HEK293 (cell line): Measurements from ENCODE around the gene TFPI.

ENCODE experiments used
- CTCF ChIA-PET: fragments of 350-600 bp; formaldehyde crosslinking; extraction: SDS; loops from one replicate; lab custom pipeline; 2021; ENCODE audit warnings: antibody characterized with exemption; lab: Yijun Ruan, JAX
- POLR2A ChIA-PET: fragments of 300-600 bp; formaldehyde crosslinking; extraction: SDS; loops from one replicate; lab custom pipeline; 2020; ENCODE audit warnings: antibody characterized with exemption, inconsistent platforms; lab: Yijun Ruan, JAX
- H3K27ac ChIP-seq: fragments of 200-500 bp; sonication (Bioruptor generic); 2 replicates; pipeline ENCODE4 v1.5.1; 2014; ENCODE audit warnings: low read depth, low read length, control low read depth, inconsistent platforms; ENCODE audit errors: extremely low read depth
- H3K36me3 ChIP-seq, 2 experiments: fragments of 200-500 bp in 1 of 2; sonication (Bioruptor generic) in 1 of 2; 1 replicate in 1 of 2; 2 replicates in 1 of 2; pipeline ENCODE4 v1.5.1; 2014 to 2017; ENCODE audit warnings: inconsistent platforms in 2 of 2, low read length in 2 of 2; ENCODE audit not compliant: control insufficient read depth in 2 of 2, insufficient read depth in 1 of 2
- H3K4me1 ChIP-seq: fragments of 200-500 bp; sonication (Bioruptor generic); 2 replicates; pipeline ENCODE4 v1.5.1; 2014; ENCODE audit warnings: mild to moderate bottlenecking, low read length, inconsistent platforms; ENCODE audit not compliant: control insufficient read depth, insufficient read depth
- H3K4me3 ChIP-seq: 2 replicates; pipeline ENCODE4 v1.5.1; 2011; ENCODE audit warnings: low read depth, mild to moderate bottlenecking, control low read depth, low read length, moderate library complexity
- H3K9me3 ChIP-seq: fragments of 200-500 bp; sonication (Bioruptor generic); 2 replicates; pipeline ENCODE4 v1.5.1; 2014; ENCODE audit warnings: low read depth, low read length, inconsistent platforms; ENCODE audit not compliant: control insufficient read depth, insufficient read depth
- HOXA7 ChIP-seq: sonication (generic); formaldehyde crosslinking; IDR thresholded peaks from 2 replicates; pipeline ENCODE4 v1.8.1; 2022; ENCODE audit warnings: missing genetic modification reagents, borderline replicate concordance
- KLF8 ChIP-seq: fragments of 450-650 bp; formaldehyde crosslinking; IDR thresholded peaks from 2 replicates; pipeline ENCODE4 v1.5.1; 2016; ENCODE audit warnings: missing biosample characterization, missing genetic modification characterization
- PRDM1 ChIP-seq: fragments of 450-650 bp; formaldehyde crosslinking; IDR thresholded peaks from 2 replicates; pipeline ENCODE4; 2016; ENCODE audit warnings: missing biosample characterization, missing genetic modification characterization
- TRIM28 ChIP-seq: IDR thresholded peaks from 2 replicates; pipeline ENCODE4 v1.6.1; 2011; ENCODE audit warnings: low read length, control low read depth, borderline replicate concordance
- ZBTB26 ChIP-seq: fragments of 450-650 bp; formaldehyde crosslinking; optimal IDR thresholded peaks from 2 replicates; pipeline ENCODE3; 2016; ENCODE audit warnings: missing biosample characterization, mild to moderate bottlenecking, missing genetic modification characterization
- ZFHX2 ChIP-seq: fragments of 450-650 bp; formaldehyde crosslinking; conservative IDR thresholded peaks from 2 replicates; pipeline ENCODE4 v1.5.1; 2016; ENCODE audit warnings: missing biosample characterization, missing genetic modification characterization
- ZNF223 ChIP-seq: fragments of 450-650 bp; formaldehyde crosslinking; IDR thresholded peaks from 2 replicates; pipeline ENCODE4 v1.5.1; 2016; ENCODE audit warnings: missing biosample characterization, missing genetic modification characterization
- ZNF266 ChIP-seq: fragments of 450-650 bp; formaldehyde crosslinking; IDR thresholded peaks from 2 replicates; pipeline ENCODE4 v1.5.1; 2016; ENCODE audit warnings: missing biosample characterization, missing genetic modification characterization, low read depth
- ZNF274 ChIP-seq, 2 experiments: fragments of 200-500 bp in 1 of 2; fragments of 450-650 bp in 1 of 2; sonication (Bioruptor generic) in 1 of 2; formaldehyde crosslinking in 1 of 2; IDR thresholded peaks; 2 replicates each; pipeline versions ENCODE4 v1.5.1 to v1.6.1; 2014 to 2016; ENCODE audit warnings: borderline replicate concordance in 1 of 2, inconsistent platforms in 1 of 2, low read length in 1 of 2, missing biosample characterization in 1 of 2, missing genetic modification characterization in 1 of 2
- ZNF362 ChIP-seq: fragments of 450-650 bp; formaldehyde crosslinking; IDR thresholded peaks from 2 replicates; pipeline ENCODE4 v1.5.1; 2016; ENCODE audit warnings: missing biosample characterization, missing genetic modification characterization
- ZNF585B ChIP-seq: fragments of 450-650 bp; formaldehyde crosslinking; IDR thresholded peaks from 2 replicates; pipeline ENCODE4 v1.5.1; 2016; ENCODE audit warnings: missing biosample characterization, missing genetic modification characterization
- ZNF610 ChIP-seq: fragments of 450-650 bp; formaldehyde crosslinking; IDR thresholded peaks from 2 replicates; pipeline ENCODE4 v1.5.1; 2016; ENCODE audit warnings: missing biosample characterization, missing genetic modification characterization, borderline replicate concordance
- ZNF670 ChIP-seq: fragments of 450-650 bp; formaldehyde crosslinking; IDR thresholded peaks from 2 replicates; pipeline ENCODE4 v1.5.1; 2016; ENCODE audit warnings: missing biosample characterization, missing genetic modification characterization, low read depth
- ZNF707 ChIP-seq: fragments of 450-650 bp; formaldehyde crosslinking; IDR thresholded peaks from 2 replicates; pipeline ENCODE4 v1.5.1; 2016; ENCODE audit warnings: missing biosample characterization, missing genetic modification characterization
- ZSCAN30 ChIP-seq: fragments of 450-650 bp; IDR thresholded peaks from 2 replicates; pipeline ENCODE4 v1.5.1; 2018; ENCODE audit warnings: missing biosample characterization, mild to moderate bottlenecking, missing genetic modification characterization, moderate library complexity
- TF ChIP-seq, protein P1 (sequence below): fragments of 450-650 bp; formaldehyde crosslinking; IDR thresholded peaks from 2 replicates; pipeline ENCODE4 v1.5.1; 2017; ENCODE audit warnings: missing biosample characterization, missing genetic modification characterization
- TF ChIP-seq, protein P2 (sequence below): fragments of 450-650 bp; formaldehyde crosslinking; conservative IDR thresholded peaks from 2 replicates; pipeline ENCODE4 v1.5.1; 2016; ENCODE audit warnings: low read depth, missing biosample characterization, missing genetic modification characterization

The TFPI gene

DNA sequence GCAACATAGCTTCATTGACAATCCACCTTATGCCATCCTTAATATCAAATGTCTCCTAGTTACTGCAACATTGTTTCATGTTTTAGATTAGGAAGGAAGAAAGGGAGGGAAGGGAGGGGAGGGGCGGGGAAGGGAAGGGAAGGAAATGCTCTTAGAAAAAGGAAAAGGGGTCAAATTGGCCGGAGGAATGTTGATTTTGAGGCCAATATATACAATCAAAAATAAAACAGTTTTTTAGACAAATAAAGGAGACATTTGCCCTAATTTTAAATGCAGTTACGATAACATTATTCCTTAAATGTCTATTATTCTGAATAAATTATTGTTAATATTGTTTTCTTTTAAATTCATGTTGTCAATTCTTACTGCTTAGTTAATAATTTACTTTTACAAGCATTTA, 72.7 kb downstream of the TFPI start:
- H3K4me1 ChIP-seq, result no peaks in the 10 kb centered on the region
- H3K4me3 ChIP-seq, result no peak overlapping the region
- CTCF ChIA-PET, result interaction anchor here (0.9 kb wide), 1 partner anchor 100 kb away, joined by 3 read pairs; no protein-coding TSS in a partner anchor
- TF ChIP-seq PRDM1 (tag by site-specific recombination) (no peak), ZNF223 (tag by site-specific recombination) (no peak), ZSCAN30 (tag by site-specific recombination) (no peak), ZNF670 (tag by site-specific recombination) (no peak), KLF8 (tag by site-specific recombination) (no peak), ZFHX2 (no peak), ZNF707 (no peak), ZNF362 (tag by site-specific recombination) (no peak), ZNF585B (tag by site-specific recombination) (no peak), TRIM28 (no peak), ZBTB26 (tag by site-specific recombination) (no peak)
- TF ChIP-seq, protein P1, sequence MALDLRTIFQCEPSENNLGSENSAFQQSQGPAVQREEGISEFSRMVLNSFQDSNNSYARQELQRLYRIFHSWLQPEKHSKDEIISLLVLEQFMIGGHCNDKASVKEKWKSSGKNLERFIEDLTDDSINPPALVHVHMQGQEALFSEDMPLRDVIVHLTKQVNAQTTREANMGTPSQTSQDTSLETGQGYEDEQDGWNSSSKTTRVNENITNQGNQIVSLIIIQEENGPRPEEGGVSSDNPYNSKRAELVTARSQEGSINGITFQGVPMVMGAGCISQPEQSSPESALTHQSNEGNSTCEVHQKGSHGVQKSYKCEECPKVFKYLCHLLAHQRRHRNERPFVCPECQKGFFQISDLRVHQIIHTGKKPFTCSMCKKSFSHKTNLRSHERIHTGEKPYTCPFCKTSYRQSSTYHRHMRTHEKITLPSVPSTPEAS, result no peak
- TF ChIP-seq, protein P2, sequence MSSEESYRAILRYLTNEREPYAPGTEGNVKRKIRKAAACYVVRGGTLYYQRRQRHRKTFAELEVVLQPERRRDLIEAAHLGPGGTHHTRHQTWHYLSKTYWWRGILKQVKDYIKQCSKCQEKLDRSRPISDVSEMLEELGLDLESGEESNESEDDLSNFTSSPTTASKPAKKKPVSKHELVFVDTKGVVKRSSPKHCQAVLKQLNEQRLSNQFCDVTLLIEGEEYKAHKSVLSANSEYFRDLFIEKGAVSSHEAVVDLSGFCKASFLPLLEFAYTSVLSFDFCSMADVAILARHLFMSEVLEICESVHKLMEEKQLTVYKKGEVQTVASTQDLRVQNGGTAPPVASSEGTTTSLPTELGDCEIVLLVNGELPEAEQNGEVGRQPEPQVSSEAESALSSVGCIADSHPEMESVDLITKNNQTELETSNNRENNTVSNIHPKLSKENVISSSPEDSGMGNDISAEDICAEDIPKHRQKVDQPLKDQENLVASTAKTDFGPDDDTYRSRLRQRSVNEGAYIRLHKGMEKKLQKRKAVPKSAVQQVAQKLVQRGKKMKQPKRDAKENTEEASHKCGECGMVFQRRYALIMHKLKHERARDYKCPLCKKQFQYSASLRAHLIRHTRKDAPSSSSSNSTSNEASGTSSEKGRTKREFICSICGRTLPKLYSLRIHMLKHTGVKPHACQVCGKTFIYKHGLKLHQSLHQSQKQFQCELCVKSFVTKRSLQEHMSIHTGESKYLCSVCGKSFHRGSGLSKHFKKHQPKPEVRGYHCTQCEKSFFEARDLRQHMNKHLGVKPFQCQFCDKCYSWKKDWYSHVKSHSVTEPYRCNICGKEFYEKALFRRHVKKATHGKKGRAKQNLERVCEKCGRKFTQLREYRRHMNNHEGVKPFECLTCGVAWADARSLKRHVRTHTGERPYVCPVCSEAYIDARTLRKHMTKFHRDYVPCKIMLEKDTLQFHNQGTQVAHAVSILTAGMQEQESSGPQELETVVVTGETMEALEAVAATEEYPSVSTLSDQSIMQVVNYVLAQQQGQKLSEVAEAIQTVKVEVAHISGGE (tag by site-specific recombination), result no peak
- POLR2A ChIA-PET, result no interaction called here
- no peaks in the 10 kb centered on the region for H3K9me3 ChIP-seq
- no peaks in the 10 kb centered on the region for H3K36me3 ChIP-seq
- no peak overlapping the region for H3K27ac ChIP-seq

DNA sequence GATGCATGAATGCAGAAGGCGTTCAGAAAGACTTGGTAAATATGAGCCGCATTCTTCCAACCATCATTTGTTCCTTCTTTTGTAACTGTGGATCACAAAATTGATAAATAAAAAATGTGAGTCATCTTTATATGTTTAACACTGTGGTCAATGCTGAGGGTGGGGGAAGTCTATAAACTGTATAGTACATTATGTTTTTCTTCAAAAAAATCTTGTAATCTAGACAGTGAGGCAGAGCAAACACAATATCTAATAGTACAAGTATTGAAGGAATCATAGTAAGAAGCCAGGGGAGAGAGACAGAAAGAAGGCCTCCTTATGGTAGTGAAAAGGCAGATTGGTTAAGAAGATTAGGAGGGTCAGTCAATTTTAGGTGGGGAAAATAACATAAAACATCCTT, 75.5 kb downstream of the TFPI start:
- no peak overlapping the region for H3K4me3 ChIP-seq
- ChIA-PET POLR2A (no interaction called here), CTCF (no interaction called here)
- H3K36me3 ChIP-seq, result no peaks in the 10 kb centered on the region
- no peak for TF ChIP-seq HOXA7
- no peak for TF ChIP-seq ZNF266
- TF ChIP-seq ZNF610 (tag by site-specific recombination), result no peak
- TF ChIP-seq ZNF274 (IDR thresholded peaks at IDR 0.05; ENCODE audit: low read length), result no peak
- TF ChIP-seq ZNF274 (tag by site-specific recombination; IDR thresholded peaks at IDR 0.05; ENCODE audit: borderline replicate concordance), result no peak
- no peaks in the 10 kb centered on the region for H3K9me3 ChIP-seq
- no peak overlapping the region for H3K27ac ChIP-seq
- no peaks in the 10 kb centered on the region for H3K4me1 ChIP-seq
